A673 (cell line): ENCODE results near the gene BCAS4. TPM values are rescaled to one million over a fixed set of nuclear protein-coding genes. Genes with fewer than 3 reads are reported as not detected.
"Not testable (repeated sequence)": the region's sequence is repeated elsewhere in the genome, so short reads cannot be mapped to it uniquely, and the experiment has no call there.

Experiments
- BruUV-seq: library from RNA; stranded (reverse); fragments of 400-500 nt; replicated peaks from 2 replicates; lab custom pipeline; 2021; lab: Mats Ljungman, UMichigan
- CTCF ChIA-PET: fragments of 300-600 bp; sonication (Branson Sonifier 250); formaldehyde crosslinking; loops from one replicate; lab custom pipeline; 2022; ENCODE audit warnings: antibody characterized with exemption; lab: Charles Lee
- POLR2A ChIA-PET: fragments of 300-600 bp; sonication (Branson Sonifier 250); formaldehyde crosslinking; loops from one replicate; lab custom pipeline; 2022; ENCODE audit warnings: antibody characterized with exemption; ENCODE audit not compliant: low non-redundant PET; lab: Charles Lee
- DNase-seq: peaks from one replicate; pipeline ENCODE4 v3.0.0-alpha.2; 2015; ENCODE audit warnings: low spot score
- H3K27ac ChIP-seq: fragments of 200-600 bp; sonication (generic); 2 replicates; pipeline ENCODE4 v1.5.1; 2016; ENCODE audit warnings: mixed run types, low read depth, mild to moderate bottlenecking, mixed read lengths, antibody characterized with exemption, low read length; ENCODE audit not compliant: poor library complexity, severe bottlenecking
- H3K27me3 ChIP-seq: fragments of 200-600 bp; sonication (generic); replicated peaks from 2 replicates; pipeline ENCODE4 v1.6.1; 2017; ENCODE audit warnings: mixed run types, low read depth, mild to moderate bottlenecking, mixed read lengths, antibody characterized with exemption, low read length; ENCODE audit not compliant: insufficient read depth, poor library complexity
- H3K36me3 ChIP-seq: fragments of 200-600 bp; sonication (generic); 2 replicates; pipeline ENCODE4 v1.6.1; 2016; ENCODE audit warnings: mixed run types, mild to moderate bottlenecking, mixed read lengths, antibody characterized with exemption, low read length; ENCODE audit not compliant: insufficient read depth, poor library complexity, severe bottlenecking
- H3K4me1 ChIP-seq: fragments of 200-600 bp; sonication (generic); 2 replicates; pipeline ENCODE4 v1.6.1; 2017; ENCODE audit warnings: mixed run types, mild to moderate bottlenecking, mixed read lengths, antibody characterized with exemption, low read length; ENCODE audit not compliant: insufficient read depth, poor library complexity, severe bottlenecking
- H3K4me3 ChIP-seq: fragments of 200-600 bp; sonication (generic); 2 replicates; pipeline ENCODE4 v1.5.1; 2016; ENCODE audit warnings: low read depth, mixed run types, mild to moderate bottlenecking, mixed read lengths, low read length; ENCODE audit not compliant: poor library complexity, severe bottlenecking
- H3K9me3 ChIP-seq: fragments of 200-600 bp; sonication (generic); 2 replicates; pipeline ENCODE4 v1.6.1; 2016; ENCODE audit warnings: mixed run types, low read depth, mild to moderate bottlenecking, mixed read lengths, antibody characterized with exemption, low read length; ENCODE audit not compliant: poor library complexity, severe bottlenecking
- EZH2 ChIP-seq: fragments of 200-600 bp; sonication (generic); IDR thresholded peaks from 2 replicates; pipeline ENCODE4 v1.6.1; 2017; ENCODE audit warnings: borderline replicate concordance, low read depth, mild to moderate bottlenecking, mixed read lengths, antibody characterized with exemption, low read length; ENCODE audit not compliant: poor library complexity, severe bottlenecking
- intact Hi-C: fragments of 100-400 bp; cut with micrococcal nuclease; formaldehyde crosslinking; loops from one replicate; pipeline ENCODE4 v1.10.0; 2022; ENCODE audit not compliant: unreplicated experiment
- total RNA-seq: library from RNA; stranded (reverse); gene quantifications from 2 replicates; pipeline ENCODE4 v1.2.3, GENCODE V29; 2021
- TF ChIP-seq, protein P1 (sequence below): fragments of 300-800, 200-600 bp; sonication (generic); conservative IDR thresholded peaks from 2 replicates; pipeline ENCODE4 v1.5.1; 2017; ENCODE audit warnings: low read depth, mild to moderate bottlenecking, antibody characterized with exemption, low read length, moderate library complexity, mixed read lengths

BCAS4 gene
- total RNA-seq, 1 experiment from 2014 or later: 28.4 TPM

DNA sequence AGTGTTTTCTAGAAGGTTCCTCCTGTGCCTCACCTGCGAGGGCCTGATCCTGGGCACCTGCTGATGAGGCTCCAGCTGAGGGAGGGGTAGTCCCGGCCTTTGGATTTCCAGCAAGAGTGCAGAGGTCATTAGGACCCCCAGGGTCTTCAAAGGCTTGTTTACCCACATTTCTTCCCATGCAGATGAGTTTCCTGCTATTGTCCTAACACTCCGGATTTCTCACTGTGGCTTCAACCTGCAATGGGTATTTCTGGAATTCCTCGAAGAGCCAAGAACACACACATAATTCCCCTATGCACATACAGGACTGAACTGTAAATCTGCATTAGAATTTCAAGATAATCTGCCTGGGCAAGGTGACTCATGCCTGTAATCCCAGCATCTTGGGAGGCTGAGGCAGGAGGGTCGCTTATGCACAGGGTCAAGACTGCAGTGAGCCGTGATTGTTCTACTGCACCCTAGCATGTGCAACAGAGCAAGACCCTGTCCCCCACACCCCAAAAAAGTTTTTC, 82.4 kb downstream of the BCAS4 start:
- H3K4me3 ChIP-seq: no peak overlapping the region

DNA sequence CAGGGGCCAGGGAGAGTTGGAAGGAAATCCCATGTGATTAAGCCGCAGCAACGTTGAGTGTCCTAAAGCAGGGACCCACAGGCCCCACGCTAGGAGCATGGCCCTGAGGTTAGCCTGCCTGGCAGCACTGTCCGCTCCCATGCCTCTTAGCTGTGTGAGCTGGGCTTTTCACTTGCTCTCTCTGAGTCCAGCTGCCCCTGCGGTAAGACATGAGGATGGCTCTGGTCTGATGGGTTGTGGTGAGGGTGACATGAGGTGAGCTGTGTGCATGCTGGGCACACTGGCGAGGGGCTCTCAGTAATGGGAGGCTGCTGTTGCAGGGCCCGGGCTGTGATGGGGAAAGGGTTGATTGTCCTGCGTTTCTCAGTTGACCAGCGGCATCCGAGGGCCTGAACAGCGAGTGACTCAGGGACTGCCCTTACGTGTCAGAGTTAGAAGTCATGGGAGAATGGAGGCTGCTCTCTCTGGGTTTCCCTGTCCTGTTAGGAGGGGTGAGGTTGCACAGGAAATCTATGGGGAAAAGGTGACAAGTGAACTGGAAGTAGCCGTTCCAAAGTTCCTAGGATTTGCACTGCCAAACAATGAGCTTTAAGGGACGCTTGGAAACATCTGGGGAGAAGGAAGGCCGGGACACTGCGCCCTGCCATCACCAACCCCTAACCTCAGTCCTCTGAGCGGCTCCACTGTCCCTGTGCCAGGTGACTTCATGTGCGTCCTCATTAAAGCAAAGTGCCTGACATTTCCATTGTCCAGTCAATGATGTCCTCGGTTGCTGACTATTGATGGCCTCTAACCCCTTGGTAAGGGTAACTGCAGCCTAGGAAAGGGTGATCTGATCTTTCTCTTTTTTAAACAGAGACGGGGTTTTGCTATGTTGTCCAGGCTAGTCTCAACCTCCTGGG, 85.0 kb downstream of the BCAS4 start:
- DNase-seq: no peak
- intact Hi-C loops: no loop called here
- Histone ChIP-seq H3K4me3 (no peak overlapping the region), H3K36me3 (no peaks in the 10 kb centered on the region), H3K4me1 (no peaks in the 10 kb centered on the region), H3K27me3 (no peaks in the 10 kb centered on the region), H3K27ac (no peak overlapping the region), H3K9me3 (no peaks in the 10 kb centered on the region)
- BruUV-seq: no TSS peak
- ChIA-PET POLR2A (no interaction called here), CTCF (no interaction called here)
- TF ChIP-seq, protein P1, sequence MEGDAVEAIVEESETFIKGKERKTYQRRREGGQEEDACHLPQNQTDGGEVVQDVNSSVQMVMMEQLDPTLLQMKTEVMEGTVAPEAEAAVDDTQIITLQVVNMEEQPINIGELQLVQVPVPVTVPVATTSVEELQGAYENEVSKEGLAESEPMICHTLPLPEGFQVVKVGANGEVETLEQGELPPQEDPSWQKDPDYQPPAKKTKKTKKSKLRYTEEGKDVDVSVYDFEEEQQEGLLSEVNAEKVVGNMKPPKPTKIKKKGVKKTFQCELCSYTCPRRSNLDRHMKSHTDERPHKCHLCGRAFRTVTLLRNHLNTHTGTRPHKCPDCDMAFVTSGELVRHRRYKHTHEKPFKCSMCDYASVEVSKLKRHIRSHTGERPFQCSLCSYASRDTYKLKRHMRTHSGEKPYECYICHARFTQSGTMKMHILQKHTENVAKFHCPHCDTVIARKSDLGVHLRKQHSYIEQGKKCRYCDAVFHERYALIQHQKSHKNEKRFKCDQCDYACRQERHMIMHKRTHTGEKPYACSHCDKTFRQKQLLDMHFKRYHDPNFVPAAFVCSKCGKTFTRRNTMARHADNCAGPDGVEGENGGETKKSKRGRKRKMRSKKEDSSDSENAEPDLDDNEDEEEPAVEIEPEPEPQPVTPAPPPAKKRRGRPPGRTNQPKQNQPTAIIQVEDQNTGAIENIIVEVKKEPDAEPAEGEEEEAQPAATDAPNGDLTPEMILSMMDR: no peak
- TF ChIP-seq EZH2: no peak

More for the DNA sequence above, 82.4 kb downstream of the BCAS4 start:
- intact Hi-C loops: no loop called here
- H3K36me3 ChIP-seq: no peaks in the 10 kb centered on the region
- no peaks in the 10 kb centered on the region for H3K27me3 ChIP-seq
- no peak for TF ChIP-seq EZH2
- TF ChIP-seq, protein P1: no peak
- H3K9me3 ChIP-seq: no peaks in the 10 kb centered on the region
- no peak for DNase-seq
- no peak overlapping the region for H3K27ac ChIP-seq
- BruUV-seq: no TSS peak
- no peaks in the 10 kb centered on the region for H3K4me1 ChIP-seq
- ChIA-PET CTCF (no interaction called here), POLR2A (no interaction called here)

DNA sequence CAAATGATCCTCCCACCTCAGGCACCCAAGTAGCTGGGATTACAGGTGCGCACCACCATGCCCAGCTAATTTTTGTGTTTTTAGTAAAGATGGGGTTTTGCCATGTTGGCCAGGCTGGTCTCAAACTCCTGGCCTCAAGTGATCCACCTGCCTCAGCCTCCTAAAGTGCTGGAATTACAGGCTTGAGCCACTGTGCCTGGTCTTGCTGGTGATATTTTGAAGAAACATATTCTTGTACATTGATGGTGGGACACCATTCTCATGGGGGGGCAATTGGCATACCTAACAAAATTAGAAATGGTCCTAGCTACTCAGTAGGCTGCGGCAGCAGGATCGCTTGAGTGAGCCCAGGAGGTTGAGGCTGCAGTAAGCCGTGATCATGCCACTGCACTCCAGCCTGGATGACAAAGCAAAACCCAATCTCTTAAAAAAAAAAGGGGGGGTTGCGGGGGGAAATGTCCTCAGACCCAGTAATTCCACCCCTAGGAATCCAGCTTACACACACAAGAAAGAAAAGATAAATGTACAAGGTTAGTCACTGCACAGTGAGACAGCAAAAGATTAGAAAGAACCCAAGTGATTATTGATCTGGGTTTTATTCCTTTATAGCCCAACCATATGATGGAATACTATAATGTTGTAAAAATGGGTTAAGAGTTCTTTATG, 87.0 kb downstream of the BCAS4 start:
- POLR2A ChIA-PET: interaction anchor here (0.6 kb wide), 1 partner anchor 289 kb away, joined by 15 read pairs; no protein-coding TSS in a partner anchor
- H3K4me3 ChIP-seq, BruUV-seq, H3K4me1 ChIP-seq, H3K27me3 ChIP-seq, DNase-seq, H3K27ac ChIP-seq, H3K36me3 ChIP-seq, H3K9me3 ChIP-seq, intact Hi-C loops: not testable (repeated sequence)
- CTCF ChIA-PET: interaction anchor here (0.6 to 0.7 kb wide), 3 partner anchors 9 to 88 kb away, joined by 3 to 13 read pairs (median 3); partner anchors contain the start of gene ADNP
